Endodermal cell (in vitro differentiated cells): ENCODE data around the gene HIRA. TPM values are rescaled to one million over a fixed set of nuclear protein-coding genes. Genes with fewer than 3 reads are reported as not detected.

Experiments
- DNase-seq: peaks from one replicate; pipeline ENCODE4 v3.0.0-alpha.2; 2017
- H3K27ac ChIP-seq: 2 replicates; pipeline ENCODE4 v1.5.1; 2013; ENCODE audit warnings: mild to moderate bottlenecking, low read depth, low read length, moderate library complexity
- H3K27me3 ChIP-seq: 2 replicates; pipeline ENCODE4 v1.6.1; 2013; ENCODE audit warnings: mild to moderate bottlenecking, low read length, moderate library complexity; ENCODE audit not compliant: insufficient read depth, control insufficient read depth, poor library complexity, severe bottlenecking
- H3K36me3 ChIP-seq: 2 replicates; pipeline ENCODE4 v1.7.0; 2013; ENCODE audit warnings: mild to moderate bottlenecking, low read length, moderate library complexity; ENCODE audit not compliant: control insufficient read depth, insufficient read depth
- H3K4me1 ChIP-seq: one replicate; pipeline ENCODE4 v1.7.0; 2013; ENCODE audit warnings: low read length; ENCODE audit not compliant: control insufficient read depth, insufficient read depth
- H3K4me3 ChIP-seq: 2 replicates; pipeline ENCODE4 v1.5.1; 2013; ENCODE audit warnings: mild to moderate bottlenecking, low read length, moderate library complexity
- H3K9ac ChIP-seq: 2 replicates; pipeline ENCODE4 v1.6.1; 2013; ENCODE audit warnings: mild to moderate bottlenecking, low read length, moderate library complexity; ENCODE audit not compliant: poor library complexity, severe bottlenecking; ENCODE audit errors: extremely low read depth
- H3K9me3 ChIP-seq: 2 replicates; pipeline ENCODE4 v1.6.1; 2013; ENCODE audit warnings: mild to moderate bottlenecking, low read length, moderate library complexity; ENCODE audit not compliant: control insufficient read depth
- H3K27ac Mint-ChIP-seq: 2 replicates; pipeline ENCODE4 v1.8.0; 2020; ENCODE audit warnings: mixed read lengths
- H3K27me3 Mint-ChIP-seq: 2 replicates; pipeline ENCODE4 v1.8.0; 2021; ENCODE audit warnings: mild to moderate bottlenecking, mixed read lengths; ENCODE audit not compliant: insufficient read depth
- H3K36me3 Mint-ChIP-seq: 2 replicates; pipeline ENCODE4 v1.8.0; 2020; ENCODE audit warnings: low read depth, mixed read lengths
- H3K4me1 Mint-ChIP-seq: 2 replicates; pipeline ENCODE4 v1.8.0; 2020; ENCODE audit warnings: mixed read lengths
- H3K4me3 Mint-ChIP-seq: 2 replicates; pipeline ENCODE4 v1.8.0; 2020; ENCODE audit warnings: mild to moderate bottlenecking, moderate library complexity, mixed read lengths
- H3K9me3 Mint-ChIP-seq: 2 replicates; pipeline ENCODE4 v1.8.0; 2020; ENCODE audit warnings: mild to moderate bottlenecking, mixed read lengths
- WGBS, 2 experiments: methylation state at CpG; one replicate each; pipeline versions ENCODE4 v1.1.5 to v1.1.7; 2013; ENCODE audit warnings: missing lambda C conversion rate in 2 of 2, mixed read lengths in 1 of 2; ENCODE audit not compliant: insufficient coverage in 1 of 2, insufficient read length in 1 of 2; 5-methylcytosine and 5-hydroxymethylcytosine counted together
- total RNA-seq, 2 donors: library from RNA; stranded (reverse); fragmentation: NEBNext Ultra II Directional in 1 of 2; extraction: Animal tissue kit (Norgen Biotek cat#: 25700) in 1 of 2; gene quantifications; 2 replicates in 1 of 2; 3 replicates in 1 of 2; pipeline ENCODE4 v1.2.1, GENCODE V29; 2021
- TF ChIP-seq, protein P1 (sequence below): fragments of 200-600 bp; sonication (generic); conservative IDR thresholded peaks from 2 replicates; pipeline ENCODE4 v1.5.0; 2021; ENCODE audit warnings: antibody characterized with exemption, mild to moderate bottlenecking

Gene HIRA
- total RNA-seq, 2 donors from 2014 or later: 44.8 to 46.6 TPM

DNA sequence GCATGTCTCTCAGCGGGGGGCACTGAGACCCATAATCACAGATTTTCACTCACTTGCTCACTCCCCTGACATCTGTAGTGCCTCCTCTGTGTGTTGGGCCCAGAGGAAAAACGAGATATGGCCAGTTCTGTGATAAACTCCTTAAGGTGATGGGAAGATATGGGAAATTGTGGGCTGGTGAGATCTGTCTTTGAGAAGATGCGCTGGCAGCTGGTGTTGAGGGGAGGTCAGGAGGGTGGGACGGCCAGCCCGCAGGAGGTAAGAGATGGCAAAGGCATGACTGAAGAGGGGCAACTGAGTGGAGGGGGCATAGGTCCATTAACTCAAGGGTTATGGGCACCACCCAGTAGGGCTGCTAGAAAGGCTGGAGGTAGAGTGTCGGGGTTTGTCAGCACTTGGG is 79.9 kb downstream of the HIRA start:
- no peak for DNase-seq
- H3K36me3 ChIP-seq: peaks cover 84% of the 10 kb centered on the region
- 89 to 90% methylated on average over 4 to 6 of the region's 6 CpGs for WGBS, 2 experiments
- H3K4me1 ChIP-seq: no peaks in the 10 kb centered on the region
- peaks cover 1% of the 10 kb centered on the region for H3K9me3 ChIP-seq
- H3K4me3 Mint-ChIP-seq: no peak overlapping the region
- H3K27ac ChIP-seq: no peak overlapping the region
- H3K27ac Mint-ChIP-seq: no peak overlapping the region
- H3K4me3 ChIP-seq: no peak overlapping the region
- peaks cover 65% of the 10 kb centered on the region for H3K36me3 Mint-ChIP-seq
- no peaks in the 10 kb centered on the region for H3K9me3 Mint-ChIP-seq
- no peaks in the 10 kb centered on the region for H3K27me3 Mint-ChIP-seq
- no peaks in the 10 kb centered on the region for H3K4me1 Mint-ChIP-seq
- TF ChIP-seq, protein P1, sequence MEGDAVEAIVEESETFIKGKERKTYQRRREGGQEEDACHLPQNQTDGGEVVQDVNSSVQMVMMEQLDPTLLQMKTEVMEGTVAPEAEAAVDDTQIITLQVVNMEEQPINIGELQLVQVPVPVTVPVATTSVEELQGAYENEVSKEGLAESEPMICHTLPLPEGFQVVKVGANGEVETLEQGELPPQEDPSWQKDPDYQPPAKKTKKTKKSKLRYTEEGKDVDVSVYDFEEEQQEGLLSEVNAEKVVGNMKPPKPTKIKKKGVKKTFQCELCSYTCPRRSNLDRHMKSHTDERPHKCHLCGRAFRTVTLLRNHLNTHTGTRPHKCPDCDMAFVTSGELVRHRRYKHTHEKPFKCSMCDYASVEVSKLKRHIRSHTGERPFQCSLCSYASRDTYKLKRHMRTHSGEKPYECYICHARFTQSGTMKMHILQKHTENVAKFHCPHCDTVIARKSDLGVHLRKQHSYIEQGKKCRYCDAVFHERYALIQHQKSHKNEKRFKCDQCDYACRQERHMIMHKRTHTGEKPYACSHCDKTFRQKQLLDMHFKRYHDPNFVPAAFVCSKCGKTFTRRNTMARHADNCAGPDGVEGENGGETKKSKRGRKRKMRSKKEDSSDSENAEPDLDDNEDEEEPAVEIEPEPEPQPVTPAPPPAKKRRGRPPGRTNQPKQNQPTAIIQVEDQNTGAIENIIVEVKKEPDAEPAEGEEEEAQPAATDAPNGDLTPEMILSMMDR: no peak
- H3K27me3 ChIP-seq: no peaks in the 10 kb centered on the region
- no peak overlapping the region for H3K9ac ChIP-seq

DNA sequence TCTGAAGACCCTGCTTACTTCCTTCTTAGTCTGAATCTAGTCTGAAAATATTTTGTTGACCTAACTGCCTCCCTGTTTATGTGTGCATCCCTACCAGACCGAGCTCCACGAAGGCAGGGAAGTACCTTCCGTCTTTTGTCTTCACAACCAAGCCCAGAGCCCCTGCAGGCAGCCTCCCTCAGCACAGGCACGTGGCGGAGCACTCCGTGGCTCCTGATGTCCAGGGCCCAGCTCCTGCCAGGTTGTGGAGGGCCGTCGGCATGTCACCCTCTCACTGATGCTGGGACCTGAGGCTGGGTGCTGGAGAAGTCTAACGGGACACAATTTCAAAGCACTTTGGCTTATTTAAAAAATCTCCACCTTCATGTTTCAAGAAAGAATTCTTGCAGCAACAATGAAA is 80.6 kb downstream of the HIRA start:
- no peak overlapping the region for H3K9ac ChIP-seq
- TF ChIP-seq, protein P1: no peak
- Mint-ChIP-seq H3K36me3 (peaks cover 69% of the 10 kb centered on the region), H3K4me3 (no peak overlapping the region), H3K4me1 (no peaks in the 10 kb centered on the region), H3K27me3 (no peaks in the 10 kb centered on the region), H3K27ac (no peak overlapping the region), H3K9me3 (peaks cover 4% of the 10 kb centered on the region)
- 85 to 96% methylated on average over 3 to 9 of the region's 9 CpGs for WGBS, 2 experiments
- H3K36me3 ChIP-seq: peaks cover 84% of the 10 kb centered on the region
- H3K4me3 ChIP-seq: no peak overlapping the region
- DNase-seq: no peak
- H3K4me1 ChIP-seq: no peaks in the 10 kb centered on the region
- no peak overlapping the region for H3K27ac ChIP-seq
- H3K27me3 ChIP-seq: no peaks in the 10 kb centered on the region
- H3K9me3 ChIP-seq: peaks cover 8% of the 10 kb centered on the region

DNA sequence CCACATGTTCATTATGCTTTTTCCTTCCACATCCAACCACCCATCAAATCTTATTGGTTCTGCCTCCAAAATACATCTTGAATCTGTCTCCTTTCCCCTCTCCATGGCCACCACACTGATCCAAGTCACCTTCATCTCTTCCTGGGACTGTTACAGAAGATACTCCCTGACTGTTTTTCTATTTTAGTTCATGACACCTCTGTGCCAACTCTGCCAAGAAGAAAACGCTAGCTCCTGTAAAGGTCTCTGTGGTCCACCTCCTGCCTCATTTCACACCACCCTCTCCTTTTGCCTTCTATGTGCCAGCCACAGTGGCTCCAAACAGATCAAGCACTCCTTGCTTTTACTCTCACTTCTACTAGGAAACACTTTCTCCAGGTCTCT is 81.1 kb downstream of the HIRA start:
- no peak overlapping the region for H3K4me3 Mint-ChIP-seq
- H3K27ac Mint-ChIP-seq: no peak overlapping the region
- H3K36me3 Mint-ChIP-seq: peaks cover 71% of the 10 kb centered on the region
- 93% methylated on average over 1 of the region's 1 CpG; no CpG with 5 or more reads in 1 of the 2 experiments for WGBS, 2 experiments
- no peak overlapping the region for H3K9ac ChIP-seq
- H3K27me3 Mint-ChIP-seq: no peaks in the 10 kb centered on the region
- peaks cover 9% of the 10 kb centered on the region for H3K9me3 Mint-ChIP-seq
- TF ChIP-seq, protein P1: no peak
- no peak overlapping the region for H3K4me3 ChIP-seq
- no peak overlapping the region for H3K27ac ChIP-seq
- peaks cover 13% of the 10 kb centered on the region for H3K9me3 ChIP-seq
- H3K27me3 ChIP-seq: no peaks in the 10 kb centered on the region
- no peak for DNase-seq
- peaks cover 84% of the 10 kb centered on the region for H3K36me3 ChIP-seq
- no peaks in the 10 kb centered on the region for H3K4me1 Mint-ChIP-seq
- no peaks in the 10 kb centered on the region for H3K4me1 ChIP-seq
